Liver (tissue), 9 donors: ENCODE measurements around the gene GIT2. TPM values are rescaled to one million over a fixed set of nuclear protein-coding genes. Genes with fewer than 3 reads are reported as not detected.

Experiments used
- DNase-seq: peaks from one replicate; pipeline ENCODE4 v3.0.0-alpha.2; 2017; ENCODE audit warnings: low spot score
- H3K27ac ChIP-seq, 2 donors: one replicate each; pipeline ENCODE4 v1.7.0; 2013; ENCODE audit warnings: inconsistent platforms in 2 of 2, low read length in 2 of 2, control low read depth in 1 of 2, low read depth in 1 of 2, mild to moderate bottlenecking in 1 of 2
- H3K27me3 ChIP-seq, 4 donors: one replicate each; pipeline versions ENCODE4 v1.6.1 to v1.7.0; 2013; ENCODE audit warnings: low read length in 3 of 4, inconsistent platforms in 1 of 4, mild to moderate bottlenecking in 1 of 4, moderate library complexity in 1 of 4; ENCODE audit not compliant: control insufficient read depth in 4 of 4, insufficient read depth in 4 of 4
- H3K36me3 ChIP-seq, 4 donors: one replicate each; pipeline versions ENCODE4 v1.6.1 to v1.7.0; 2013; ENCODE audit warnings: low read length in 3 of 4, mild to moderate bottlenecking in 3 of 4, low read depth in 1 of 4, moderate library complexity in 1 of 4; ENCODE audit not compliant: control insufficient read depth in 4 of 4, insufficient read depth in 3 of 4
- H3K4me1 ChIP-seq, 4 donors: one replicate each; pipeline versions ENCODE4 v1.6.1 to v1.7.0; 2013; ENCODE audit warnings: low read length in 3 of 4, mild to moderate bottlenecking in 3 of 4, moderate library complexity in 1 of 4; ENCODE audit not compliant: control insufficient read depth in 4 of 4, insufficient read depth in 4 of 4
- H3K4me3 ChIP-seq, 3 donors: one replicate each; pipeline versions ENCODE4 v1.6.1 to v1.7.0; 2013; ENCODE audit warnings: low read length in 3 of 3, control low read depth in 1 of 3, low read depth in 1 of 3, mild to moderate bottlenecking in 1 of 3
- H3K9ac ChIP-seq, 2 donors: one replicate each; pipeline ENCODE4 v1.7.0; 2013; ENCODE audit warnings: low read length in 2 of 2, mild to moderate bottlenecking in 2 of 2, moderate library complexity in 2 of 2, control low read depth in 1 of 2, low read depth in 1 of 2
- H3K9me3 ChIP-seq, 4 donors: one replicate each; pipeline versions ENCODE4 v1.6.1 to v1.7.0; 2013; ENCODE audit warnings: low read length in 3 of 4; ENCODE audit not compliant: control insufficient read depth in 4 of 4
- ATF3 ChIP-seq: IDR thresholded peaks from 2 replicates; pipeline ENCODE4 v1.6.1; 2016; ENCODE audit warnings: antibody characterized with exemption
- CTCF ChIP-seq: fragments of 150-350 bp; IDR thresholded peaks from 2 replicates; pipeline ENCODE4 v1.5.1; 2017; ENCODE audit warnings: improper control_type of control experiment, low read depth, low read length; ENCODE audit not compliant: missing input control
- EGR1 ChIP-seq, 2 donors: IDR thresholded peaks; 2 replicates each; pipeline ENCODE4 v1.6.1; 2016 to 2018; ENCODE audit warnings: antibody characterized with exemption in 2 of 2, low read depth in 2 of 2
- FOXA1 ChIP-seq: IDR thresholded peaks from 2 replicates; pipeline ENCODE4 v1.6.1; 2016; ENCODE audit warnings: antibody characterized with exemption
- FOXA2 ChIP-seq: IDR thresholded peaks from 2 replicates; pipeline ENCODE4 v1.6.1; 2016; ENCODE audit warnings: antibody characterized with exemption
- GABPA ChIP-seq, 2 donors: IDR thresholded peaks in 1 of 2; conservative IDR thresholded peaks in 1 of 2; 2 replicates each; pipeline ENCODE4 v1.6.1; 2016; ENCODE audit warnings: antibody characterized with exemption in 2 of 2, mild to moderate bottlenecking in 1 of 2, moderate library complexity in 1 of 2
- HNF4A ChIP-seq, 2 donors: conservative IDR thresholded peaks; 2 replicates each; pipeline ENCODE4 v1.6.1; 2016; ENCODE audit warnings: antibody characterized with exemption in 2 of 2, mild to moderate bottlenecking in 2 of 2
- HNF4G ChIP-seq: IDR thresholded peaks from 2 replicates; pipeline ENCODE4 v1.6.1; 2016; ENCODE audit warnings: antibody characterized with exemption
- JUND ChIP-seq, 2 donors: IDR thresholded peaks; 2 replicates each; pipeline ENCODE4 v1.6.1; 2016; ENCODE audit warnings: antibody characterized with exemption in 2 of 2
- NR2F2 ChIP-seq: IDR thresholded peaks from 2 replicates; pipeline ENCODE4 v1.6.1; 2016; ENCODE audit warnings: antibody characterized with exemption
- RAD21 ChIP-seq, 2 donors: IDR thresholded peaks; 2 replicates each; pipeline ENCODE4 v1.6.1; 2016; ENCODE audit warnings: antibody characterized with exemption in 2 of 2, mild to moderate bottlenecking in 2 of 2
- RXRA ChIP-seq, 2 donors: IDR thresholded peaks; 2 replicates each; pipeline ENCODE4 v1.6.1; 2017 to 2018; ENCODE audit warnings: antibody characterized with exemption in 2 of 2, mild to moderate bottlenecking in 1 of 2
- SP1 ChIP-seq: IDR thresholded peaks from 2 replicates; pipeline ENCODE4 v1.6.1; 2018; ENCODE audit warnings: antibody characterized with exemption, mild to moderate bottlenecking
- TAF1 ChIP-seq: conservative IDR thresholded peaks from 2 replicates; pipeline ENCODE4 v1.6.1; 2016; ENCODE audit warnings: antibody characterized with exemption, mild to moderate bottlenecking
- YY1 ChIP-seq: IDR thresholded peaks from 2 replicates; pipeline ENCODE4 v1.6.1; 2016; ENCODE audit warnings: antibody characterized with exemption, mild to moderate bottlenecking
- ZBTB33 ChIP-seq: IDR thresholded peaks from 2 replicates; pipeline ENCODE4 v1.6.1; 2016; ENCODE audit warnings: antibody characterized with exemption
- WGBS: extraction: QIAGEN DNeasy Blood & Tissue Kit; methylation state at CpG from one replicate; pipeline ENCODE4 v1.1.7; 2013; 5-methylcytosine and 5-hydroxymethylcytosine counted together
- polyA plus RNA-seq, 2 donors: library from polyadenylated mRNA; stranded (reverse) in 1 of 2; unstranded in 1 of 2; fragments of 200-250 nt in 1 of 2; fragments of >200 nt in 1 of 2; fragmentation: Nextera tagmentation in 1 of 2; extraction: Ambion mirVana in 1 of 2; gene quantifications; one replicate each; pipeline versions ENCODE4 v1.2.1 to v1.2.3, GENCODE V29; 2013 to 2015
- total RNA-seq, 2 donors: library from RNA; depleted of rRNA; stranded (reverse); fragments of >200 nt; gene quantifications; one replicate each; pipeline ENCODE4 v1.2.3, GENCODE V29; 2014
- TF ChIP-seq, protein P1 (sequence below): IDR thresholded peaks from 2 replicates; pipeline ENCODE4 v1.6.1; 2016; ENCODE audit warnings: antibody characterized with exemption
- donor health status: healthy.
- donor health status: healthy.
- donor health status: healthy.
- donor health status: healthy.
- donor health status: healthy.

The GIT2 gene
- total and polyA plus RNA-seq, 4 donors = 6.7 to 30.4 (median 16.7) TPM

GRCh38 chr12:109988903-109989302 lies 7.3 kb downstream of the GIT2 start:
- Histone ChIP-seq H3K4me1 (peaks cover 0 to 8% (median 0%) of the 10 kb centered on the region in 4 donors), H3K4me3 (no peak overlapping the region), H3K27ac (no peak overlapping the region), H3K9ac (no peak overlapping the region), H3K27me3 (no peaks in the 10 kb centered on the region), H3K9me3 (no peaks in the 10 kb centered on the region), H3K36me3 (peaks cover 5 to 39% (median 31%) of the 10 kb centered on the region in 4 donors)
- 85% methylated on average over 8 of the region's 8 CpGs for WGBS
- TF ChIP-seq JUND (IDR thresholded peaks at IDR 0.05) = no peak
- TF ChIP-seq, protein P1, sequence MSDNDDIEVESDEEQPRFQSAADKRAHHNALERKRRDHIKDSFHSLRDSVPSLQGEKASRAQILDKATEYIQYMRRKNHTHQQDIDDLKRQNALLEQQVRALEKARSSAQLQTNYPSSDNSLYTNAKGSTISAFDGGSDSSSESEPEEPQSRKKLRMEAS = no peak
- TF ChIP-seq TAF1 = no peak
- TF ChIP-seq HNF4G = no peak
- no peak for TF ChIP-seq ATF3
- no peak for TF ChIP-seq FOXA1
- TF ChIP-seq EGR1 (IDR thresholded peaks at IDR 0.05; ENCODE audit: low read depth in 2 of 2) = no peak
- TF ChIP-seq NR2F2 = no peak
- TF ChIP-seq YY1 = no peak
- no peak for TF ChIP-seq CTCF
- DNase-seq = no peak

GRCh38 chr12:109988274-109988673 lies 7.9 kb downstream of the GIT2 start:
- no peak for TF ChIP-seq HNF4A (conservative IDR thresholded peaks at IDR 0.05)
- TF ChIP-seq ATF3 = no peak
- no peak for TF ChIP-seq GABPA (IDR thresholded peaks at IDR 0.05 in 1 of 2, conservative IDR thresholded peaks at IDR 0.05 in 1 of 2)
- no peak for TF ChIP-seq YY1
- TF ChIP-seq TAF1 = no peak
- no peak for TF ChIP-seq RXRA (IDR thresholded peaks at IDR 0.05)
- TF ChIP-seq FOXA1 = no peak
- TF ChIP-seq, protein P1 = no peak
- TF ChIP-seq SP1 = no peak
- TF ChIP-seq HNF4G = no peak
- TF ChIP-seq JUND (IDR thresholded peaks at IDR 0.05) = no peak
- no peak for TF ChIP-seq FOXA2
- no peaks in the 10 kb centered on the region for H3K9me3 ChIP-seq
- 90% methylated on average over 10 of the region's 10 CpGs for WGBS

GRCh38 chr12:109987615-109988014 lies 8.6 kb downstream of the GIT2 start:
- H3K4me1 ChIP-seq = peaks cover 0 to 3% (median 0%) of the 10 kb centered on the region in 4 donors
- no peak overlapping the region for H3K9ac ChIP-seq
- no peak for DNase-seq

More at GRCh38 chr12:109988274-109988673, 7.9 kb downstream of the GIT2 start:
- Histone ChIP-seq H3K4me1 (peaks cover 0 to 7% (median 0%) of the 10 kb centered on the region in 4 donors), H3K27ac (no peak overlapping the region), H3K4me3 (no peak overlapping the region), H3K9ac (no peak overlapping the region), H3K27me3 (no peaks in the 10 kb centered on the region), H3K36me3 (peaks cover 5 to 45% (median 37%) of the 10 kb centered on the region in 4 donors)
- no peak for DNase-seq

More at GRCh38 chr12:109987615-109988014, 8.6 kb downstream of the GIT2 start:
- Histone ChIP-seq H3K36me3 (peaks cover 7 to 52% (median 43%) of the 10 kb centered on the region in 4 donors), H3K27me3 (no peaks in the 10 kb centered on the region), H3K27ac (no peak overlapping the region), H3K4me3 (no peak overlapping the region), H3K9me3 (no peaks in the 10 kb centered on the region)
- WGBS = 94% methylated on average over 8 of the region's 8 CpGs
- TF ChIP-seq RXRA (IDR thresholded peaks at IDR 0.05) = no peak
- TF ChIP-seq ZBTB33 = no peak
- TF ChIP-seq HNF4A (conservative IDR thresholded peaks at IDR 0.05) = no peak
- TF ChIP-seq ATF3 = no peak
- no peak for TF ChIP-seq SP1
- no peak for TF ChIP-seq NR2F2
- no peak for TF ChIP-seq CTCF
- no peak for TF ChIP-seq YY1
- TF ChIP-seq EGR1 (IDR thresholded peaks at IDR 0.05; ENCODE audit: low read depth in 2 of 2) = no peak
- TF ChIP-seq, protein P1 = no peak
- TF ChIP-seq HNF4G = no peak
- no peak for TF ChIP-seq JUND (IDR thresholded peaks at IDR 0.05)
- TF ChIP-seq GABPA (IDR thresholded peaks at IDR 0.05 in 1 of 2, conservative IDR thresholded peaks at IDR 0.05 in 1 of 2) = no peak
- TF ChIP-seq TAF1 = no peak
- no peak for TF ChIP-seq RAD21 (IDR thresholded peaks at IDR 0.05)
- TF ChIP-seq FOXA2 = no peak
